Right hindlimb (tissue), 1 donor: ENCODE results near the gene FARP2.
A peak's percentile ranks its signal among the peaks of the same experiment; 100 is the strongest.
"Not testable (repeated sequence)": the region's sequence is repeated elsewhere in the genome, so short reads cannot be mapped to it uniquely, and the experiment has no call there.

Experiments used
- DNase-seq: peaks from one replicate; pipeline ENCODE4 v3.0.0-alpha.2; 2018

FARP2 gene

DNA sequence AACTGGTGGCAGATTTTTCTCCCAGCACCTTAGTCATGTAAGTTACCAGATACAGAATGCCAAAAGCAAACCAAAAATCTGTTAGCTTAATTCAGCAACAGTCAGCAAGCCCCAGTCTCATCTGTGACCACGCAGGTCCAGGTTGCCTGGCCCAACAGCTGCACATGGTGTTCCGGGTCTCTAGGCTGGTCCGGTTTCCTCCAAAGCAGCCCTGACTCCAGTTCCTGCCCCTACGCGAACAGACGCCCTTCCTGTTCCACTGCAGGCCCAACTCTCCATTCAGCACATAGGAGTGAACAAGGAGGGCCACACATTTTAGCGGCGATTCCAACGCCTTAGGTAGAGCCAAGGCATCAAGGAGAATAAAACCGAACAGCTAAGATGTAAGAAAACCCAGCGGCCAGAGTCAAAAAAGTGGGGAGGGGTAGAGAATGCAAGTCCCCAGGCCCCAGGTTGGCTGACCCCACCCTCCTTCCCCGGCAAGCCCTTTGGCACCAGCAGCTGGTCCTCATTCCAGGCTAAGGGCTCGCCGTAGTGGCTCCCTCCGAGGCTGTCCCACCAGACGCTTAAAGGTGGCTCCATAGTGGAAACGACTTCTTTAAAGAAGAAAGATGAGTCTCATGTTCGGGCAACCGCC lies 150.8 kb downstream of the FARP2 start:
- no peak for DNase-seq

DNA sequence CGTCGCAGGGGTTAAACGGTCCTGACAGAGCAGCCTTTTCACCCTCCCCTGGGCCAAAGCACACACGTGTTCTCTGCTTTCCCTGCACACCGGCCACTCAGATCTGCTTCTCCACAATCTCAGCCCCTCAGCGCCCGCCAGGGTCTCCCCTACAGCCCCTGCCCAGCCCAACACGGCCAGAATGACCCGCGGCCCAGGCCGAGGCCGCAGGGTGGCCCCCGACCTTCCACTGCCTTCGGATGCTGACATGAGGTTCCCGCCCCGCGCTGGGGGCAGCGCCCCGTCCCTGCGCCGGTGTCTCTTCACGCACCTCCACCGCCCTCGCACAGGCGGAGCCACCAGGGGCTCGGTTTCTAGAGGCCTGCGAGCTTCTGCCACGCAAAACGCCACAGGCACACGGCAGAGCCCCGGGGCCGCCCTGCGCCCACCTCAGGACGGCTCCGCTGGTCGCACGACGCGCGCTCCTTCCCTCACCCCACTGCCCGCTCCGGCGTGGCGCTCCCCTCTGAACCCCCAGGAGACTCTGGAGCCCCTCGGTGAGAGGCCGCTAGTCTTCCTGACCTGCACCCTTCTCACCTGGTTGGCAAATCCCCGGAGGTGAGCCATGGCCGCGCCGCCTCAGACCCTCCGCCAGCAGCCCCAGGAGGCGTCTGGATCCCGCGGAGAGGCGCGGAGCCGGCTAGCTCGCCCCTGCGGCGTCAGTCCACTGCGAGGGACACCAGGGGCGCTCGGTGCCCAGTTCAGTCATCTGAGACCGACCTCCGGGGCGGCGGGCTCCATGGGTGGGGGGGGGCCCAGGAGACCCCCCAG lies 151.6 kb downstream of the FARP2 start:
- DNase-seq, result no peak

DNA sequence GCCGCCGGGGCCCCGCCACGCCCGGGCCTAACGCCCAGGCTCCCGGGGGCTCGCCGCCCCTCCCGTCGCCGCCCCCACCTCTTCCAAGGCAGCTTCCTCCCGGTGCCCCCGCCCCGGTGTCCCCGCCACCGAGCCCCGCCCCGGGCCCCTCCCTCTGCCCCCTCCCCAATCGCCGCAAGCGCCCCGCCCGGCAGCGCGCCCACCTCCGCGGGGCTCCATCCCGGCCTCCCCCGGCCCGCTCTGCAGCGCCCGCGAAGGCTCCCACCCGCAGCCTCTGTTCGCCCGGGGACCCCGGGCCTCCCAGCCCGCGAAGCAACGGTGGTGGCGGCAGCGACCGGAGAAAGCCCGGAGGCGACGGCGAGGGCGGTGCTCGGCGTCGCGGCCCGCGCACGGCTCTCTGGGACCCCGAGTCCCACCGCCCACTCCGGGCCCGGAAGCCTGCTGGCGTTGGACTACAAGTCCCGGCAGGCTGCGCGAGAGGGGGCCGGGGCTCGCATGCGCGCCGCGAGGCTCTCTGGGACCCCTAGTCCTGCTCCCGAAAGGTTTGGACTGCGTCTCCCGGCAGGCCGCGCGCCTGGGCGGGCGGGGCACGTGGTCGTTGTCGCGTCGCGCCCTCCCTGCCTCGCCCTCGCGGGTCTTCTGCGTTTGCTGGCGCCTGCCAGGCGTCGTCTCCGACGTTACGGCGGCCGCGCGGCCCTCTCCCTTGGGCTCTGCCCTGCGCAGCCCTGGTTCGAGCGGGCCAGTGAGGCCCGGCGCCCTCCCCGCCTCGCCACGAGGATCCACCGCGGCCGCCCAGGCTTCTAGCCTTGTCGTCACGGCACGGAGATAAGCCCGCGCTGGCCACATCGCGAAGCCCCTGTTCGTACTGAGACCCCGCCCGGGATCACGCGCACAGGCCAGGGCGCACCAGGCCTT lies 152.4 kb downstream of the FARP2 start, which contains the start of gene STK25:
Gene STK25 (minus strand): TSS at position 345 of the 915 bp plus-strand sequence. CDS start 549 bp downstream, outside the sequence.
- peak; percentile 99 for DNase-seq

DNA sequence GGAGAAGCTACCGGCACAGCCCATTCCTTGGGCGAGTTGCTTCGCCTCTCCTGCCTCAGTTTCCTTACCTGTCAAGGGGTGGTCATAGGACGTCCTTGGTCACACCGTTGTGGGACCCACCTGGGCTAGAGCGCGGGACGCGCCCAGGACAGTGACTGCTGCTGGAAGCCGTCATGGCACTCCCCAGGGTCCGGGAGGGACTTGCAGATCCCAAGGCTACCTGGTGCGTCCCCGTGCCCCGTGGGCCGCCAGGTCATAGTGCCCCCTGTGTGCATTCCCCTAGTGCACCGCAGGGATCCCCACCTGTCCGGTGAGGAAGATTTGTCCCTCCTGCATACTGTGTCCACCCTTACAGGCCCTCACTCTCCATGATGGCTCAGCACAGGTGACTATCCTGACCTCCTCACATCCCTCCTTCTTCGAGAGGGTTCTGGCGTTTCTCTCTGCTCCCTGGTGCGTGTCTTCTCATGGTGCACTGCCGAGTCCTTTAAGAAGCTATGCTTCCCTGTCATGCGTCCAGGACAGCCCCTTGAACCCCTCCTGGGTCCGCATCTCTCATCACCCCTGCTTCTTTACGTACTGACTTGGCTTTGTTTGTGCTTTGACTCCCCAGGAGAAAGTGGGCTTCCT lies 153.2 kb downstream of the FARP2 start:
- no peak for DNase-seq

DNA sequence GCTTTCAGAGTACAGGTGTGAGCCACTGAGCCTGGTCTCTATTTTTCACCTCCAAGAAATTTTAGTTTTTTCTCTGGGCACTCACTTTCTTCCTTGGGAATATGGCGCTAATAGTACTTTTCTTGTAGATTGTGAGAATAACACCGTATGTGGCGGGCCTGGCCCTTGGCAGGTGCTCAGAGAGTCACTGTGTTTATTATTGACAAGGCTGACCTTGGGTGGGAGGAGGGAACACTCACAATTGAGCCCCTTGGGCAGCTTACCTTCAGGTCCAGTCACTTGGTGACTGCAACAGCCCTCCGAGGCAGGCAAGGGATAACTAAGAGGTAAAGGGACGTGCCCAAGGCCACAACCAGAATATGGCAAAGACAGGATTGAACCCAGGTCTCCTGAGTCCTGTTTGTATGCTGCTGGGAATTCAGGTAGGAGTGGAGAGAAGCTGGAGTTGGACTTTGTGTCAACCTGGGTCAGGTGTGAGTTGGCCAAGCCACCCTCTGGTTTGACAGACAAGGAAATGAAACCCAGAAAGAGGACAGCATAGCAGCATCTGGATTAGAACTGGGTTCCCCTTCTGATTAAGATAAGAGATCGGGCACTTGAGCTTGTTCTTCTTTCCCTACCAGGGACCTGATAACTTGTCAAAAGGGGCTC lies 155.1 kb downstream of the FARP2 start:
- no peak for DNase-seq

DNA sequence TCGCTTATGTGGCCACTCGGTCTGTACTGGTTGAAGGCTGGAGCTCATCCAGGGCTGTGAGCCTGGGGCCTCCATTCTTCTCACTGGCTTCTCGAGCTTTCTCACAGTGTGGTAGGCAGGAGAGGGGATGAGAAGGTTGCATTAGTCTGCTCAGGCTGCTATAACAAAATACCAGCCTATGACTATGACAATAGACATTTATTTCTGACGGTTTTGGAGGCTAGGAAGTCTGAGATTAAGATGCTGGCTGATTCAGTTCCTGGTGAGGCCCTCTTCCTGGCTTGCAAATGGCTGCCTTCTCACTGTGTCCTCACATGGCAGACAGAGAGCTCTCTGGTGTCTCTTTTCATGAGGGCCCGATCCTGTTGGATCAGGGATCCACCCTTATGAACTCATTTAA lies 158.5 kb downstream of the FARP2 start:
- no peak for DNase-seq

DNA sequence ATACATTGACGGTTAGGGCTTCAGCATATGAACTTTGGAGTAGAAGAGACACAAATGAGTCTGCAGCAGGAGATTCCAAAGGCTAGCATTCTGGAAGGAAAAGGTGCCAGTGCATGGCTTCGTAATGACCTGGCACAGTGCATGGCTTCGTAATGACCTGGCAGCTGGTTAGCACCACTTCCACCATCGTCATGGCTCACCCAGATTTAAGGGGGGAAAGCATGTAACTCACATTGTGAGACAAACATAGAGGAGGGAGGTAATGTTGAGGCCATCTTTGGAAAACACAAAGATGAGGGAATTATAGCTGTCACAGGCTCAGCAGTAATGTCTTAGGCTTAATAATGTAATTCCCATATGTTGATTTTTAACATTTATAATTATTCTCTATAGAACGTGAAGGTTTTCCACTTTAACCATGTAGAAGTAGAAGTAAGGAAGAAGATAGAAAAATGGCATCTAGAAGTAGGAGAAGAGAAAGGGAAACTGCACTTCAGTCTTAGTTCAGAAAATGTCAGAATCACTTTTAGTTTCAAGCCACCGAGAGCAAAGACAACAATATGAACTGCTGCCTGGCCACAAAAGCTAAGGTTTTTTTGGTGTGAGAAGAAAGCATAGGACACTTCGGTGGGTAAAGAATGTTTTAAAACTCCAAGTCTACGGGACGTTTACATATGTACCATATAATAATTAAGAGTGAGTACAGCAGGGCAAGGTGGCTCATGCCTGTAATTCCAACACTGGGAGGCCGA lies 159.1 kb downstream of the FARP2 start:
- DNase-seq, result no peak

DNA sequence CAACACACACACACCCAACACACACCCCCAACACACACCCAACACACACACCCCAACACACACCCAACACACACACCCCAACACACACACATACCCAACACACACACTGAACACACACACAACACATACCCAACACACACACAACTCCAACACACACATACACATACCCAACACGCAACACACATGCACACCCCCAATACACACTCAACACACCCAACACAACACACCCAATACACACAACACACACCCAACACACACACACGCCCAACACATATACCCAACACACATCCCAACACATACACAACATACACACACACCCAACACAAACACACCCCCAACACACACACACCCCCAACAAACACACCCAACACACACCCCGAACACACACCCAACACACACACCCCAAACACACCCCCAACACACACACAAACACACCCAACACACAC lies 160.5 kb downstream of the FARP2 start:
- no peak for DNase-seq

DNA sequence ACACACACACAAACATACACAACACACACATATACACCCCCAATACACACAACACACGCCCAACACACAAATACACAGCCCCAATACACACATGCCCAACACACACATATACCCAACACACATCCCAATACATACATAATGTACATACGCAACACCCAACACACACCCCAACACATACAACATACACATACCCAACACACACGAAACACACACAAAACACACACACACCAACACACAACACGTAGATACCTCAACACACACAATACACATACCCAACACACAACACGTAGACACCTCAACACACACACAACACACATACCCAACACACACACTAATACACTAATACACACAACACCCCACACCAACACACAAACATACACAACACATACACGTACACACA lies 161.2 kb downstream of the FARP2 start:
- no peak for DNase-seq

DNA sequence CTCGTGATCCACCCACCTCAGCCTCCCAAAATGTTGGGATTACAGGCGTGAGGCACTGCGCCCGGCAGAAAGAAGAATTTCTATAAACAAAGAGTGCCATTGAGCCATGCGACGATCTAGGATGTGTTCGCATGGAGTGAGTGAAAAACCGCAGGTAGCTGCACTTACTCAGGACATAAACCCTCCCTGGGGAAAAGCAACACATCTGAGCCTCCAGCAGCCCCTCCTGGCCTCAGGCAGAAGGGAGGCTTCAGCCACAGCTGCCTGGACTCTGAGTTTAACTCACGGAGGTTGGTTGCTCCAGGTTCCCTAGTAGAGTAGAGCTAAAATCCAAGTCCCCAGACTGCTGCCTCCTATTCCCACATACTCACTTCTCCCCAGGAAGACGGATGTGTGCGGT lies 163.6 kb downstream of the FARP2 start:
- DNase-seq, result no peak

DNA sequence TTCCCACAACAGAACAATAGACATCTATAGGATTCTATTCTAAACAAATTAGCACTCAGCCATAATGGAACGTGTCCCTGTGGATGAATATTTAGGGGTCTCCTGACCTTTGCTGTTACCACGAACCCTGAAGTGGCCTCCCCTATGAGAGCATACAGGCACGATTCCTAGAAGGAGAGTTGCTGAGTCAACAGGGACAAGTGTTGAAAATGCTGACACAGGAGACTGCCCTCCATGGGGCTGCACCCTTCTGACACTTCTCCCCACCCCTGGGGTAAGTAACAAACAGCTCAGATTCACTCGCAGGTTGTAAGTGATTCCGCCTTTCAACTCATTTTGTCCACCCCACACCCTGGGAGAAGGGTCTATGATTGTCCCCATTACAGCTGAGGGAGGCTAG lies 166.4 kb downstream of the FARP2 start:
- no peak for DNase-seq

DNA sequence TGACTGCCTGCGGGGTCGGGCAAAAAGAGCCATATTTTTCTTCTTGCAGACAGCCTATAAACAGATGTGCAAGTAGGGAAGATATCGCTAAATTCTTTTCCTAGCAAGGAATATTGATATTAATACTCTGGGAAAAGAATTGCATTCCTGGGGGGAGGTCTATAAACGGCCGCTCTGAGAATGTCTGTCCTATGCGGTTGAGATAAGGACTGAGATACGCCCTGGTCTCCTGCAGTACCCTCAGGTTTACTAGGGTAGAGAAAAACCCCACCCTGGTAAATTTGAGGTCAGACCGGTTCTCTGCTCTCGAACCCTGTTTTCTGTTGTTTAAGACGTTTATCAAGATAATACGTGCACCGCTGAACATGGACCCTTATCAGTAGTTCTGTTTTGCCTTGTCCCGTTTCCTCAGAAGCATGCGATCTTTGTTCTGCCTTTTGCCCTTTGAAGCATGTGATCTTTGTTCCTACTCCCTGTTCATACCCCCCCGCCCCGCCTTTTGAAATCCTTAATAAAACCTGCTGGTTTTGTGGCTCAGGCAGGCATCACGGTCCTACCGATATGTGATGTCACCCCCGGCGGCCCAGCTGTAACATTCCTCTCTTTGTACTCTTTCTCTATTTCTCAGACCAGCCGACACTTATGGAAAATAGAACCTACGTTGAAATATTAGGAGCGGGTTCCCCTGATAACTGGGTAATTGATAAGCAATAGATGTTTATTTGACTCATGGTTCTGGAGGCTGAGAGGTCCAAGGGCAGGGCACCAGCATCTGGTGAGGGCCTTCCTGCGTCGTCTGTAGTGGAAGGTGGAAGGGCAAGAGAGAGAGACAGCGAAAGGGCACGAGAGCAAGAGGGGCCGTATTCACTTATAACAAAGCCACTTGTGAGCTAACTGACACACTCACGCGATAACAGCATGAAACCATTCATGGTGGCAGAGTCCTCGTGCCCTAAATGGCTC lies 170.0 kb downstream of the FARP2 start:
- not testable (repeated sequence) for DNase-seq

DNA sequence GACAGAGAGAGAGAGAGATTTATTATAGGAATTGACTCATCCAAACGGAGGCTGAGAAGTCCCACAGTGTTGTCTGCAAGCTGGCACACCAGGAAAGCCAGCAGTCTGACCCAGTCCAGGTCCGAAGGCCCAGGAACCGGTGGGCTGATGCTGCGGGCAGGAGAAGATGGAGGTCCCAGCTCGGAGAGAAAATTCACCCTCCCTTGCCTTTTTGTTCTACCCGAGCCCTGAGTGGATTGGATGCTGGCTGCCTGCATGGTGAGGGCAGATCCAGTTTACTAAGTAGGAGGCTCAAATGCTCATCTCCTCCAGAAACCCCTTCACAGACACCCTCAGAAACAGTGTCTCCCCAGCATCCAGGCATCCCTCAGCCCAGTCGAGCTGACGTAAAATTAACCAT lies 174.5 kb downstream of the FARP2 start:
- DNase-seq, result no peak

DNA sequence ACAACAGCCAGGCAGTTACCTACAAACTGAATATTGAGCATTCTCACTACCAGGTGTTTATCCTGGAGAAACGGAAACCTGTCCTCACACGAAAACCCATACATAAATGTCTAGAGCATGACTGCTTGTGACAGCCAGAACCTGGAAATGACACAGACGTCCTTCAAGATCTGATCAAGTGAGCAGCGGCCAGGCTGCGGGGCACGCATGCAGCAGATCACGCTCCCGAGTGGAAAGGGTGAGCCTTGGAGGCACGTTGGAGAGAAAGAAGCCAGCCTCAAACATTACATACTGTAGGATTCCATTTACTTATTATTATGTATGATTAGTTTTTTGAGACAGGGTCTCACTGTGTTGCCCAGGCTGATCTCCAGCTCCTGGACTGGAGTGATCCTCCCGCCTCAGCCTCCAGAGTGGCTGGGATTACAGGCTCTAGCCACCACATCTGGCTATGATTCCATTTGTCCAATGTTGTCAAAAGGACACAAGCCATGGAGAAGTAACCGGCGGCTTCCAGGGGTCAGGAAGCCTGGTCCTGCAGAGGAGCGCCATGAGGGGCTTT lies 175.2 kb downstream of the FARP2 start:
- no peak for DNase-seq

DNA sequence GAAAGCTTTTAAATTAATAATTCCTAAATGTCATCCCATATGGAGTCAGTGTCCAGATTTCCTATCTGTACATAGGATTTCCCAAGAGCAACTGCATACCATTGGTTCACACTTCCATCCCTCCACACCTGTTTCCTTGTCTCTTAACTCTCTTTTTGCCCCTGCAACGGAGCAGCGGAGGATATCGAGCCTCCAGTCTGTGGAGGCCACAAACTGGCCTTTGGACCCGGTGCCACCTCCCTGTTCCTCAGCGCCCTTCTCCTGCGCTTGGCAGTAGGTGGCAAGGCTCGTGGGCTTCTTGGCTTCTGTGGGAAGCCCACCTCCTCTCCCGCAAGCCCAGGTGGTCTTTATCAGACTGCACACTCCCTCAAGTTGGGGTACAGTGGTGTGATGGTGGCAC lies 176.1 kb downstream of the FARP2 start:
- DNase-seq, result no peak

DNA sequence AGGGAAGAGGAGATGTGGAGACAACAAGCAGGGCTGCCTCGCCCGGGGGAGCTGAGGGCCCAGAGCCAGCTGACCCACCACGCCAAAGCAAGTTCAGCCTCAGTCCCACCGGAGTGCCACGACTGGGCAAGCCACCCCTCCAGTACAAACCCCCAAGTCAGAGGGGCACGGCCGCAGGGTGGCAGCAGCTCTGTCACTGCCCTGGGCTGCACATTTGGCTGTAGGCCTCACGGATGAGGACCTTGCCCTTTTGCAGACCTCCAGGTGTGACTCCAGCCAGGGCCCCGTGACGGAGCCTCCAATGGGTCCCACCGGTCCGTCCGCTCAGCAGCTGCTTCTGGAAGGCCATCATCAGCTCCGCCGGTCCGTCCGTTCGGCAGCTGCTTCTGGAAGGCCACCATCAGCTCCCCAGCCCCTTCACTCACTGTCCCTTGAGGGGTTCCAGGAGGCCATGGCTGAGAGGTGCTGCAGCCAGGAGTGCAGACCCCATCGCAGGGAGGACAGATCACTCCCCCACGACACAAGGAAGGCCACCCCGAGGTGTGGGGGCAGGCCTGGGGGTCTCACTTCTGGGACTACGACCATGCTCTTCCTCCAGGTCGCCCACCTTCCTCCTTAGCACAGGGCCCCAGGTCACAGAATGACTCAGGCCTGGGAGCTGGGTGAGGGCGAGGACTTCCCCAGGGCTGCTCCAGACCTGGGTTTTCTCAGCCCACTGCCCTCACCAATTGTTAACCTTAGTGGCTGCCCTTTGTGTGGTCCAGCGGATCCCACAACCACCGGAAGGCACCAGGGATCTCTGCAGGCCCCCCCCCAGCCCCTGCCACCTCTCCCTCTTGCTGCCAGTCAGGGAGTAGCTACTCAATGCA lies 176.9 kb downstream of the FARP2 start:
- DNase-seq, result no peak

DNA sequence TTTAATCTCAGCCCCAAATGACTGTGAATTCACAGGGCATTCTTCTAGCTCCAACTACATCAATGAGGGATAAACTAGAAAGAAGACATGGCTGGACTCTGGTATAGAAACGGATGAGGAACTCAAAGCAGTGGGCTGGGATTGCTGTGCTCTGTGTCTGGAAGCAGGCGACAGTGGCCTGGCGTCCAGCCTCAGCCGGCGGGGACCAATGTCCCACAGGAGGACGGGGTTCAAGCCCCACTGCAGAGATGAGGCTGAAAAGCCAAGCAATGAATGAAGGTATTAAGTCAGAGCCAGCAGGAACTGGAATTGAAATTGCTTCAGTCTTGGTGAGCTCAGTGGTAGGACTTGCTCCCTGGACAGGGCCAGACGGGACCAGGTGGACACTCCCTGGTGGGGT lies 178.2 kb downstream of the FARP2 start:
- no peak for DNase-seq

DNA sequence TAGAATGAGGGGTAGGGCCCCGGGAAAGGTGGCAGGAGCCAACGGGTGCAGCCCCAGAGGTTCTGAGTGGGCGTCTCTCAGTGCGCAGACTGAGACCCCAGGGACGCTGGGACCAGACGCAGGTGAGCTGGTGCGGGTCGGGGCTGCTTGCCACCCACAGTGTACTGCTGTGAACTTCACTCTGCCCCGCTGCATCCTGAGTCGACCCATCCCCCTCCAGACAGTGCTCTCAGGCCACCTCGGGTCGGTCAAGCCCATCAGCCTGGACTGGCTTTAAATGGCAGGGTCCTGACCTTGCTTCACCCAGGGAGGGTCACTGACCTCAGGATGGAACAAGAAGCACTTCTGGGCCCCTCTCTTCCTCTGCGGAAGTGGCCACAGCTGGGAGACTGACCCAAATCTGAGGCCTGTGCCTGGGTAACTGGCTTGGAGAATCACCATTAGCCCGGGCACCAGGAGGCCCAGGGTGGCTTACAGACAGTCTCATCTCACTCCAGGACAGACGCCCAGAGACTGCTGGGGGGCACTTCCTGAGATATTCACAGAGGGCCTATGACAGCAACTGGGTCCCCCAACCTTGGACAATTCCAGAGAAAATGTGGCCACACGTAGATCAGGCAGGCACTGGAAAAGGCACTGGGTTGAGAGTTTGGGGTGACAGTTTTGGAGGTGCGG lies 178.8 kb downstream of the FARP2 start:
- no peak for DNase-seq
